ENCODE measurements around the gene COPG1.

DNA sequence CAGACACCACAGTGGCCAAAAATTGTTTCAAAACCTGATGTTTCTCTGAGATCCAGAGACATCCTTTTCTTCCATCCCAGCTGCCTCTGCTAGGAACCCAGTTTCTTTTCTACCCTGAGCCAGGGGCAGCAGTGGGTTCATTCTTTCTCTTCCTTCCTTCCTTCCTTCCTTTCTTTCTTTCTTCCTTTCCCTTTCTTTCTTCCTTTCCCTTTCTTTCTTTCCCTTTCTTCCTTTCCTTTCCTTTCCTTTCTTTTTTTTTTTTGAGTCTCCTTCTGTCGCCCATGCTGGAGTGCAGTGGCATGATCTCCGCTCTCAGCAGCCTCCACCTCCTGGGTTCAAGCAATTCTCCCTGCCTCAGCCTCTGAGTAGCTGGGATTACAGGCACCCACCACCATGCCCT, 30.7 kb upstream of the COPG1 start:
- TF ChIP-seq, protein P1, sequence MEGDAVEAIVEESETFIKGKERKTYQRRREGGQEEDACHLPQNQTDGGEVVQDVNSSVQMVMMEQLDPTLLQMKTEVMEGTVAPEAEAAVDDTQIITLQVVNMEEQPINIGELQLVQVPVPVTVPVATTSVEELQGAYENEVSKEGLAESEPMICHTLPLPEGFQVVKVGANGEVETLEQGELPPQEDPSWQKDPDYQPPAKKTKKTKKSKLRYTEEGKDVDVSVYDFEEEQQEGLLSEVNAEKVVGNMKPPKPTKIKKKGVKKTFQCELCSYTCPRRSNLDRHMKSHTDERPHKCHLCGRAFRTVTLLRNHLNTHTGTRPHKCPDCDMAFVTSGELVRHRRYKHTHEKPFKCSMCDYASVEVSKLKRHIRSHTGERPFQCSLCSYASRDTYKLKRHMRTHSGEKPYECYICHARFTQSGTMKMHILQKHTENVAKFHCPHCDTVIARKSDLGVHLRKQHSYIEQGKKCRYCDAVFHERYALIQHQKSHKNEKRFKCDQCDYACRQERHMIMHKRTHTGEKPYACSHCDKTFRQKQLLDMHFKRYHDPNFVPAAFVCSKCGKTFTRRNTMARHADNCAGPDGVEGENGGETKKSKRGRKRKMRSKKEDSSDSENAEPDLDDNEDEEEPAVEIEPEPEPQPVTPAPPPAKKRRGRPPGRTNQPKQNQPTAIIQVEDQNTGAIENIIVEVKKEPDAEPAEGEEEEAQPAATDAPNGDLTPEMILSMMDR (IDR thresholded peaks at IDR 0.05; ENCODE audit: insufficient read depth, low read depth, low read length): no peak
- no peak for TF ChIP-seq EZH2 (IDR thresholded peaks at IDR 0.05; ENCODE audit: insufficient read depth, low read length)

All from astrocyte (in vitro differentiated cells and primary cell).